IPS DF 6.9 (cell line): ENCODE results near the gene MAPK8IP2.

Experiments
- DNase-seq: peaks from one replicate; pipeline ENCODE4 v3.0.0-alpha.2; 2013; ENCODE audit warnings: low read depth, low spot score
- H3K27ac ChIP-seq: one replicate; pipeline ENCODE4 v1.5.1; 2013; ENCODE audit warnings: low read length, control low read depth
- H3K27me3 ChIP-seq: 2 replicates; pipeline ENCODE4 v1.6.1; 2013; ENCODE audit warnings: mild to moderate bottlenecking, low read length; ENCODE audit not compliant: control insufficient read depth, insufficient read depth
- H3K36me3 ChIP-seq: 2 replicates; pipeline ENCODE4 v1.6.1; 2013; ENCODE audit warnings: low read length; ENCODE audit not compliant: control insufficient read depth, insufficient read depth
- H3K4me1 ChIP-seq: 2 replicates; pipeline ENCODE4 v1.6.1; 2013; ENCODE audit warnings: low read length; ENCODE audit not compliant: control insufficient read depth, insufficient read depth
- H3K4me3 ChIP-seq: 2 replicates; pipeline ENCODE4 v1.5.1; 2013; ENCODE audit warnings: mild to moderate bottlenecking, low read length
- H3K9me3 ChIP-seq: 2 replicates; pipeline ENCODE4 v1.6.1; 2013; ENCODE audit warnings: low read length, inconsistent platforms; ENCODE audit not compliant: control insufficient read depth, insufficient read depth
- WGBS: extraction: QIAGEN DNeasy Blood & Tissue Kit; methylation state at CpG from one replicate; pipeline ENCODE4 v1.1.7; 2013; ENCODE audit warnings: mixed read lengths, missing lambda C conversion rate; ENCODE audit not compliant: insufficient read length, insufficient coverage; 5-methylcytosine and 5-hydroxymethylcytosine counted together

Gene MAPK8IP2

DNA sequence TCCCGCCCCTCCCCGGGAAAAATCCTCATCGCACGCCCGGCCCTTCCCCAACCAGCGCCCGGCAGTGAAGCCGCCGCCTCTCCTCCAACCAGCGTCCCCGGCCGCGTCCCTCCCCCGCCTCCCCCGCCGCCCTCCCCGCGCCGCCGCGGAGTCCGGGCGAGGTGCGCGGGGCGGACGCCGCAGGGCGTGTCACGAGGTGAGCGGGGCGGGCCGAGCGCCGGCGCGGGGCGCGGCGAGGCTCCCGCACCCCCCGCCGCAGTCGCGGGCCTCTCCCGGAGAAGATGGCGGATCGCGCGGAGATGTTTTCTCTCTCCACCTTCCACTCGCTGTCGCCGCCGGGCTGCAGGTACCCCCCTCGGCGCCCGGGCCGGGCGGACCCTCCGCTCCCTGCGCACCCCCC, at the start of gene MAPK8IP2:
Gene MAPK8IP2, plus strand, starts transcription at position 256 of the 400 bp plus-strand sequence. Its CDS starts 26 bp downstream, at position 282.
- DNase-seq = no peak
- peaks cover 9% of the 10 kb centered on the region; the same call in 1 of the 2 replicates for H3K27me3 ChIP-seq
- no CpG with 5 or more reads among the region's 61 CpGs for WGBS
- no peak within 1 kb of the TSS for H3K27ac ChIP-seq
- 0 out of 2 replicates have a peak, but pooled peaks cover 4% of the 10 kb centered on the region for H3K4me1 ChIP-seq
- H3K36me3 ChIP-seq = no peaks in the 10 kb centered on the region
- no peaks in the 10 kb centered on the region for H3K9me3 ChIP-seq
- H3K4me3 ChIP-seq = peak within 1 kb of the TSS; percentile 37

DNA sequence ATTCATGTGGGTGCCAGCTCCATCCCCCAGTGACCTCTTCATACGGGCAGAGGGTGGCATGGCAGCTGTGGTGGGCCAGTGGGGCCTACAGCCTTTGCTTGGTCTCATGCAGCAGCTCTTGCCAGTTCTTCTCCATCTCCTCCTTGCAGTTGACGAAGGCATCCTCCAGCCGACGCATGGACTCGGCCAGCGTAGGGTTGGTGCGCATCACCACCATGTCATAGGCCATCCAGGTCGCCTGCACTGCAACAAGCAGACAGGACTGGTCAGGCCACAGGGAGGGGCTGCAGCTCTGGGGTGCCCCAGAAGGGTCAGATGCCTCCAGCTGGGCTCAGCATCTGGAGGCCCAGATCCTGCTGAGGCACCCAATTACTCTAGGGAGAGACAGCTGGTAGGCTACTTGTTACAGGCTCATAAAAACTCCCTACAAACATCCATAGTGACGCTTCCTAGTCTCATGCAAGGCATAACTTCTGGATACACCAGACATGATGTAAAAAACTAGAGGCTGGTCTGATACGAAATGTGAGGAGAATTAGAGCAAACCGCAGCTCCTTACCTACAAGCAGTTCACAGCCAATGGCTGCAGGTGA, 49.3 kb upstream of the MAPK8IP2 start:
- no peaks in the 10 kb centered on the region for H3K36me3 ChIP-seq
- H3K27me3 ChIP-seq = no peaks in the 10 kb centered on the region
- H3K4me3 ChIP-seq = no peak overlapping the region
- no peak overlapping the region for H3K27ac ChIP-seq
- no CpG with 5 or more reads among the region's 11 CpGs for WGBS
- DNase-seq = no peak
- H3K4me1 ChIP-seq = peaks cover 1% of the 10 kb centered on the region; the same call in 1 of the 2 replicates
- no peaks in the 10 kb centered on the region for H3K9me3 ChIP-seq

DNA sequence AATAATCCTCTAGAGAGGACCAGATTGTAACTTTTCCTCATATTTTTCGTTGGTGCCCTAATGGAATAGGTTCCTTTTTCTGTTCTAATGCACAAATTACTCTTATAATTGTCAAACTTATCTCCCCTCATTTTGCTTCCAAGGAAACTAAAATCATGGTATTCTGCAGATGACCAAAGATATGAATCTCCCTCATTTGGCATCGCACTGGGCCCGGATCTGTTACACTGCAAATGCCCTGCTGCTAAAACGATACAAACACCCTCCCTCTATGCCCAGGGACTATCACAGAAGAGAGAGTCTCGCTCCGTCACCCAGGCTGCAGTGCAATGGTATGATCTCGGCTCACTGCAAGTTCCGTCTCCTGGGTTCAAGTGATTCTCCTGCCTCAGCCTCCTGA, 47.3 kb upstream of the MAPK8IP2 start:
- H3K36me3 ChIP-seq = no peaks in the 10 kb centered on the region
- no peaks in the 10 kb centered on the region for H3K9me3 ChIP-seq
- no peak for DNase-seq
- no CpG with 5 or more reads among the region's 8 CpGs for WGBS
- no peaks in the 10 kb centered on the region for H3K27me3 ChIP-seq
- peaks cover 1% of the 10 kb centered on the region; the same call in 1 of the 2 replicates for H3K4me1 ChIP-seq
- no peak overlapping the region for H3K27ac ChIP-seq
- no peak overlapping the region for H3K4me3 ChIP-seq

DNA sequence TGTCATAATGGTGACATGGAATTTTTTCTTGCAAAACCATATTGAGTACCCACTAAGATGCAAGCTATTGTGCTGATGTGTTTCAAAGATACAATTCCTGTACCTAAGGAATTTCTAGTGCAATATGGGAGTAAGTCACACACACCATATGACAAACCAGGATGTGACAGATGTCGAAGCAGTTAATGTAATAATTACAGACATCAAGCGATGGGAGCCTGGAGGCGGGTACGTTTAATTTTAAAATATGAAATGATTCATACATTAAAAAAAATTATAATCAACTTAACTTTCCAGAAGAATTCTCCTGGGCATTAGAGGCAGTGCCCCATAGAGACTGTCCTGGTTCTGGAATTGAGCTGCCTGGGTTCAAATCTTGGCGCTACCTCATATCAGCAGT, 43.9 kb upstream of the MAPK8IP2 start:
- no CpG with 5 or more reads among the region's 5 CpGs for WGBS
- Histone ChIP-seq H3K4me1 (no peaks in the 10 kb centered on the region), H3K36me3 (no peaks in the 10 kb centered on the region), H3K9me3 (no peaks in the 10 kb centered on the region), H3K27me3 (no peaks in the 10 kb centered on the region), H3K4me3 (no peak overlapping the region), H3K27ac (no peak overlapping the region)
- DNase-seq = no peak

DNA sequence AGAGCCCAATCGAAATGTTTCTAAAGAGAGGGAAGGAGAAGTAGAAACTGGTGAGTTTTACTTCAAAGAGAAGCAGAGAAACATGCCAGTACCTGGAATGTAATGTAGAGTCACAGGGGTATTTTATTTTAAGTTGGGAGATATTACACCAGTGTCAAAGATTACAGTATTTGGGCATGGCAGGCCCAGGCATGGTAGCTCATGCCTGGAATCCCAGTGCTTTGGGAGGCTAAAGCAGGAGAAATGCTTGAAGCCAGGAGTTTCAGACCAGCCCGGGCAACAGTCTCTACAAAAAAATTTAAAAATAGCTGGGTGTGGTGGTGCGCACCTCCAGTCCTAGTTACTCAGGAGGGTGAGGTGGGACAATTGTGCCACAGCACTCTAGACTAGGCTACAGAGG, 40.6 kb upstream of the MAPK8IP2 start:
- no peak overlapping the region for H3K4me3 ChIP-seq
- no peaks in the 10 kb centered on the region for H3K27me3 ChIP-seq

DNA sequence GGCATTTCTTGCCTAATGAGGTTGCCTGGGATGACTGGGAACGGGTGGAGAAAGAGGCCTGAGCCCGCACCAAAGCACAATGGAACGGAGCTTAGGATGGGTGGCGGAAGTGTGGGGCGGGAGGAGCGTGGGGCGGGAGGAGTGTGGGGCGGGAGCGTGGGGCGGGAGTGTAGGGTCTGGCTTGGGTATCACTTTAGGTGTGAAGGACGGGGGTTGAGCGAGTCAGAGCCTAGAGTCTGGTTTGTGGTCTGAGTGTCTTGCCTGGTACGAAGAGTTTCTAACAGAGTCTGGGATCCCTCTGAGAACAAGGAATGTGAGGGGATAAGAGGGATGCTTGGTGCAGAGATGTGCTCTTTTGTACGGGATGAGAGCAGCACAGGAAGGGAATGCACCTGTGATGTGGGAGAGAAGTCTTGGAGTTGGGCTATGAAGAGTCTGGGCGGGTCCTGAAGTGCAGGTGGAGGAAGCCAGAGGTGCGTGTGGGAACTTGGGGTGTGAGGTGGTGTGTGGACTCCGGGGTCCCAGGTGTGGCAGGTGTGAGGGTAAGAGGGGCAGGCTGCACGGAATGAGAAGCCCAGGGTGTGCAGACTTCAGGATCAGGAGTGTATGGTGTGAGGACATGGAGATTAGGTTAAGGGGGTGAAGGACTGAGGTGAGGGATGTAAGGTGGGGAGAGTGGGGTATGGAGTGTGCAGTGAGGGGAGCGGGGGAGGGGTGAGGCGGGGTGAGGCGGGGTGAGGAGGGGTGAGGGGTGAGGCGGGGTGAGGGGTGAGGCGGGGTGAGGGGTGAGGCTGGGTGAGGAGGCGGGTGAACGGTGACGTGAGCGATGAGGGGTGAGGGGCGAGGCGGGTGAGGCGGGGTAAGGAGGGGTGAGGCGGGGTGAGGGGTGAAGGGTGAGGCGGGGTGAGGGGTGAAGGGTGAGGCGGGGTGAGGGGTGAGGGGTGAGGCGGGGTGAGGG, 38.9 kb upstream of the MAPK8IP2 start:
- no CpG with 5 or more reads among the region's 34 CpGs for WGBS
- H3K36me3 ChIP-seq = no peaks in the 10 kb centered on the region
- H3K4me1 ChIP-seq = no peaks in the 10 kb centered on the region
- H3K27ac ChIP-seq = no peak overlapping the region
- H3K9me3 ChIP-seq = no peaks in the 10 kb centered on the region
- H3K4me3 ChIP-seq = no peak overlapping the region
- no peaks in the 10 kb centered on the region for H3K27me3 ChIP-seq
- no peak for DNase-seq

More for the DNA sequence above, 40.6 kb upstream of the MAPK8IP2 start:
- no CpG with 5 or more reads among the region's 3 CpGs for WGBS
- H3K36me3 ChIP-seq = no peaks in the 10 kb centered on the region
- no peak for DNase-seq
- no peaks in the 10 kb centered on the region for H3K9me3 ChIP-seq
- H3K27ac ChIP-seq = no peak overlapping the region
- no peaks in the 10 kb centered on the region for H3K4me1 ChIP-seq

DNA sequence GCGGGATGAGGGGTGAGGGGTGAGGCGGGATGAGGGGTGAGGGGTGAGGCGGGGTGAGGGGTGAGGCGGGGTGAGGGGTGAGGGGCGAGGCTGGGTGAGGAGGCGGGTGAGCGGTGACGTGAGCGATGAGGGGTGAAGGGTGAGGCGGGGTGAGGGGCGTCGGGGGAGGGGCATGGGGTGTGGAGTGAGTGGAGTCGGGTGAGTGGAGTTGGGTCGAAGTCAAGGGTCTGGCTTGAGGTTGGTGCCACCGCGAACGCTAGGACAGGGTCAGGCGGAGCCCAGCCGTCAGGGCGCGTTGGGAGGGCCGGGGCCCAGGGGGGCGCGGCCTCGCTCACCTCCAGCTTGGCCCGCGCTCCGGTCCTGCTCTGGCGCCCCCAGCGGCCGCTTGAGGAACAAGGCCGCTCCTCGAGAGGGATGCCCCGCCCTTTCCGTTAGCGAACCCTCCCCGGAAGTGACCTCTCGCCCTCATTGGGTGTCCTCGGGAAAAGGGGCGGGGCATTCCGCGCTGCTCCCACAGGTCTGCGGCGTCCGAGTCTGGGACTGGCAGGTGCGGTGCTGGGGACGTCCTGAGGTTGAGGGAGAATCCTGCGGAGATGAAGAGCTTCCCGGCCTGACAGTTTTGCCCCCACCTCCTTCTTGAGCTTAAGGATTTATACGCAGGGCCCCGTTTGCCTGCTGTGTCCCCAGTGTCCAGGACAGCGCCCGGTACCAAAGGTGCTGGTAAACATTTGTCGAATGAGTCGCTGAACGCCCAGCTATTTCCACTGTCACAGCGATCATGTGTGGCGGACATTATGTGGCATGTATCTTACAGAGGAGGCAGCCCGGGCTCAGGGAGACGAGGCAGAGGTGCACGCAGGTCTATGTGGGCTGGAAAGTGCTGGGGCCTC, 37.8 kb upstream of the MAPK8IP2 start, which contains the start of gene SYCE3:
Gene SYCE3, minus strand, starts transcription at position 397 of the 890 bp plus-strand sequence. CDS start 6,514 bp downstream, outside the sequence.
- Histone ChIP-seq H3K27me3 (no peaks in the 10 kb centered on the region), H3K4me3 (peak within 1 kb of the TSS; percentile 29; the same call in 1 of the 2 replicates), H3K27ac (no peak within 1 kb of the TSS), H3K4me1 (no peaks in the 10 kb centered on the region), H3K36me3 (no peaks in the 10 kb centered on the region), H3K9me3 (no peaks in the 10 kb centered on the region)
- peak; percentile 84 for DNase-seq
- WGBS = no CpG with 5 or more reads among the region's 61 CpGs

DNA sequence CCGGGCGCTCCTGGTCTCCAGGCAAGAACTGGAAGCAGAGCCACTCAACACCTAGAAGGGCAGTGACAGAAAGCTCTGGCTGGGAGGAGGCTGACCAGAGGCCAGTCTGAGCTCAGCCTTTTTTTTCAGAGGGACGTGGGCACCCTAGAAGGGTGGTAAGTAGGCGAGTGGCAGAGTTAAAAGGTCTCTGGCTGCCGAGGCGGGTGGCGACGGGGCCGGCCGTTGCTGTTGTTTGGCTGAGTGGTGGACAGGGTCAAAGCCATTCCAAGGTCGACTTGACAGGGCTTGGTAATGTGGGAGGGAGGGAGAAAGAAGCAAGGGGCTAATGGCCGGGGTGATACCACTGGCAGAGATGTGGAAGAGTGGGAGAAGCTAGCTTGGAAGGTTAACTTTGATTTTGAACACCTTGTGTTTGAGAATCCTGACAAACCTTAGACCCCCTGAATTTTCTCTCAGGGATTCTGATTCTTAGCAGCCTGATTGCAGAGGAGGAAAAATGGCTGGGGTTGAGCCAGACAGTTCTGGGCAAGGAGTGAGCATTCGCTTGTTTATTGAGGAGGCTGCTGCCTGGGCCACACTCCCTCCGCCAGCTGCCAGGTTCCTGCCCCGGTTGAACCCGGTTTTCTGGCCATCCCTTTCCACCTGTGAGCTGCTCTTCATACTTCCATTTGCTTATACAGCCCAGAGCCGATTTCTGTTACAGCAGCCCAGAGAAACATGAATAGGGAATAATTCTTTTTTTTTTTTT, 37.0 kb upstream of the MAPK8IP2 start:
- H3K27ac ChIP-seq = no peak overlapping the region
- H3K9me3 ChIP-seq = no peaks in the 10 kb centered on the region
- no CpG with 5 or more reads among the region's 17 CpGs for WGBS
- H3K4me1 ChIP-seq = no peaks in the 10 kb centered on the region
- H3K36me3 ChIP-seq = 0 out of 2 replicates have a peak, but pooled peaks cover 1% of the 10 kb centered on the region
- peak overlapping the region; percentile 29; the same call in 1 of the 2 replicates for H3K4me3 ChIP-seq
- no peaks in the 10 kb centered on the region for H3K27me3 ChIP-seq
- no peak for DNase-seq

DNA sequence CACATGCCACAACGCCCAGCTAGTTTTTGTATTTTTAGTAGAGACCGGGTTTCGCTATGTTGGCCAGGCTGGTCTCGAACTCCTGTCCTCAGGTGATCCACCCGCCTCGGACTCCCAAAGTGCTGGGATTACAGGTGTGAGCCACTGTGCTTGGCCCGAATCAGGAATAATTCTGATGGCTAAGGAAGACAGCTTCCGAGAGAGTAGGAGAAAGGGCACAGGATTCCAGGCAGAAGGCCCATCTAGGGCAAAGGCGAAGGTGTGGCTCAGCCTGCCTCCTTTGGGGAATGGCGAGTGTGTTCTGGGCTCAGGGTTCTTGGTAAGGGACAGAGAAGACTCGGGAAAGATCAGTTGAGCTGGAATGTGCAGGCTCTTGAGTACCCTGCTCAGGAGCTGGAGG, 36.3 kb upstream of the MAPK8IP2 start:
- H3K36me3 ChIP-seq = peaks cover 6% of the 10 kb centered on the region; the same call in 1 of the 2 replicates
- DNase-seq = no peak
- no peaks in the 10 kb centered on the region for H3K27me3 ChIP-seq
- no CpG with 5 or more reads among the region's 11 CpGs for WGBS
- no peak overlapping the region for H3K27ac ChIP-seq
- no peak overlapping the region for H3K4me3 ChIP-seq
- no peaks in the 10 kb centered on the region for H3K9me3 ChIP-seq
- H3K4me1 ChIP-seq = no peaks in the 10 kb centered on the region
